Measurements from ENCODE around the gene PTPRA.
"Not testable (repeated sequence)": the region's sequence is repeated elsewhere in the genome, so short reads cannot be mapped to it uniquely, and the experiment has no call there.

PTPRA gene

DNA sequence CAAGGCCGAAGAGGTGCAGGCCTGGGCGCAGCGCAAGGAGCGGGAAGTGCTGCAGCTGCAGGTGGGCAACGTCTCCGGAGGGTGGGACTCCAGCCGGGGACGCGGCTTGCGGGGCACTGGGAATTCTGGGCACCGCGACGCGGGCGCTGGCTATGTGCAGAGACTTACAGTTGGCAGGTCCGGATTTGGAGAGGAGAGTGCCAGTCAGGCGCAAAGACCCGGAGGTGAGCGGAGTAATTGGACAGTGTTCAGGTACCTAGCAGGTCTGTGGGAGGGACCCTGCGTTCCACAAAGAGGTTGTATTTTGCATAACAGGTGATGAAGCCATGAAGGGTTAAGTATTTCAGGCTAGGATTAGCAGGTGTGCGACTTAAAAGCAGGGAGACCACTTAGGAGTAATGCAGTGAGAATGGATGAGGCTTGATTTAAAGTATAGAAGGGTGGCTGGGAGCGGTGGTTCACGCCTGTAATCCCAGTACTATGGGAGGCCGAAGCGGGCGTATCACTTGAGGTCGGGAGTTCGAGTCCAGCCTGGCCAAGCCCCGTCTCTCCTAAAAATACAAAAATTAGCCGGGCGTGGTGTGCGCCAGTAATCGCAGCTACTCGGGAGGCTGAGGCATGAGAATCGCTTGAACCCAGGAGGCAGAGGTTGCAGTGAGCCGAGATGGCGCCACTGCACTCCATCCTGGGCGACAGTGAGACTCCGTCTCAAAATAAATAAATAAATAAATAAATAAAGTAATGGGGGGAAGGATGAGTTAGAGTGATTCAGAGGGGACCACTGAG, 173.6 kb downstream of the PTPRA start:
- no peak for DNase-seq

DNA sequence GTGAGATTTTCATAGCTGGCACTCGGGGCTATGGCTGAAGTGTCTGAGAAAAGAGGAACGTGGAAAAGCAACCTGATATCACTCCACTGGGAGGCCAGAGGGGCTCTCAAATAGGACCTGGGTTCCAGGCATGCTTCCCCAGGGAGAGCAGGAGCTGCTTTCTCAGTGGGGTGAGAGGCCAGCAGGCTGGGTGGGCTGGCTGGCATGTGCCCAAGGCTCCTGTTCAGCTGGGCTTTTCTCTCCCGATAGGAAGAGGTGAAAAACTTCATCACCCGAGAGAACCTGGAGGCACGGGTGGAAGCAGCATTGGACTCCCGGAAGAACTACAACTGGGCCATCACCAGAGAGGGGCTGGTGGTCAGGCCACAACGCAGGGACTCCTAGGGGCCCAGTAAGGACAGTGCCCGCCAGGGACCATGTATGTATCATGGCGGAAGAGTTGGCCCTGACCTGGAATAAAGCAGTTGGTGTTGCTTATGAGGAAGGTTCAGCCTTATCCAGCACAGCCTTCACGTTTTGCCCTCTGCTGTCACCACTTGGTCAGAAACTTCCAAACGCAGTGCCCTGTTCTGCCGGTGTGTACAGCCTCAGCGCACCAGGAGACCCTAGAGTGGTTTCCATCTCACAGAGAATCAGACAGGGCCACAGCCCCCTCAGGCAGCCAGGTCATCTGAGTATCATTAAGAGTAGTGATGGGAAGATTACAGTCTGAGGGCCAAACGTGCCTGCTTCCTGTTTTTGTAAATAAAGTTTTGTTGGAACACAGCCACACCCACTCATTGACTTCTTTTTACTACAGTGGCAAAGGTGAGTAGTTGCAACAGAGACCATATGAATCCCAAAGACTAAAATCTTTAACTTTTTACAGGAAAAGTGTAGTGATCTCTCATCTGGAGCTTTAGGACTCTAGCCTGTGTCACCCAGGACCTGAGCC, 174.5 kb downstream of the PTPRA start:
- DNase-seq: no peak

DNA sequence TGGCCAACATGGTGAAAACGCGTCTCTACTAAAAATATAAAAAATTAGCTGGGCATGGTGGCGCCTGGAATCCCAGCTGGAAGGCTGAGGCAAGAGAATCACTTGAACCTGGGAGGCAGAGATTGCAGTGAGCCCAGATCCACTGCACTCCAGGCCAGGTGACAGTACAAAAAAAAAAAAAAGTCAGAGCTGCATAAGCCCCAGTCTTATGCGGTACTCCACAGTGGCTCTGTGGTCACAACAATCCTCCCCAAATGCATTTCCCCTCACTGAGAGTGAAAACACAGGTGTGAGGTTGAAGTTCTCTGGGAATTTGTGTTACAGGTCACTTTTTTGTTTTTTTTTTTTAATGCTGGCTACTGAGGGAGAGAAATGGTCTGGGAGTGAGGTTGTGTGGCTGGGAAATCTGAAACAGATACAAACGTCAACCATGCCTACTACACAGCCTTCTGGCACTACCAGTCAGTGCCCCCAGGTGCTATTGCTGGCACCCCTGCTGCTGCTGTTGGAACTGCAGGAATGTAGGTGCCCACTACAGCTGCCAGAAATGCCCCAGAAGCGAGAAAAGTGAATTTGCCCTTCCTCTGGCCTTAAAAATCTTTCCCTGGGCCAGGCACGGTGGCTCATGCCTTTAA, 178.2 kb downstream of the PTPRA start:
- DNase-seq: no peak

DNA sequence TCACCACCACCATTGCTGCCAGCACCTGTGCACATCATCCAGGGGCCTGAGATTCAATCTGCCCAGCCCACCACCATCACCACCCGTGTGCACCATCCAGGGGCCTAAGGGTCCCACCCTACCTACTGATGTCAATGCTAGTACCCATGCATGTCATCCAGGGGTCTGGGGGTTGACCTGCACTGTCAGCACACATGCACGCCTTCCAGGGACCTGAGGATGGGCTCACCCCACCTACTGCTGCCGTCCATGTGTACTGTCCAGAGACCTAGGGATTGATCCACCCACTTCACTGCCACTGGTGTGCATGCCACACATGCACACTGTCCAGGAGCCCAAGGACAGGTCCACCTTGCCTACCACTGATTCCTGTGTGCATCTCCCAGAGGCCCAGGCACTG, 186.2 kb downstream of the PTPRA start:
- no peak for DNase-seq

DNA sequence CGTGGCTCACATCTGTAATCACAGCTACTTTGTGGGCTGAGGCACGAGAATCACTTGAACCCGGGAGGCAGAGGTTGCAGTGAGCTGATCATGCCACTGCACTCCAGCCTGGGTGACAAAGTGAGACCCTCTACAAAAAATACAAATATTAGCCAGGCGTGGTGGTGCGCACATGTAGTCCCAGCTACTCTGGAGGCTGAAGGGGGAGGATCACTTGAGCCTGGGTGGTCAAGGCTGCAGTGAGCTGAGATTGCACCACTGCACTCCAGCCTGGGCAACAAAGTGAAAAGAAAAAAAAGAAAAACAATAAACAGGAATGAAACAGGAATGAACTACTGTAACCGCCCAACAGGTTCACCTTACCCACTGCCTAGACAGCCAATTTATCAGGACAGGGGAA, 190.8 kb downstream of the PTPRA start:
- not testable (repeated sequence) for DNase-seq

DNA sequence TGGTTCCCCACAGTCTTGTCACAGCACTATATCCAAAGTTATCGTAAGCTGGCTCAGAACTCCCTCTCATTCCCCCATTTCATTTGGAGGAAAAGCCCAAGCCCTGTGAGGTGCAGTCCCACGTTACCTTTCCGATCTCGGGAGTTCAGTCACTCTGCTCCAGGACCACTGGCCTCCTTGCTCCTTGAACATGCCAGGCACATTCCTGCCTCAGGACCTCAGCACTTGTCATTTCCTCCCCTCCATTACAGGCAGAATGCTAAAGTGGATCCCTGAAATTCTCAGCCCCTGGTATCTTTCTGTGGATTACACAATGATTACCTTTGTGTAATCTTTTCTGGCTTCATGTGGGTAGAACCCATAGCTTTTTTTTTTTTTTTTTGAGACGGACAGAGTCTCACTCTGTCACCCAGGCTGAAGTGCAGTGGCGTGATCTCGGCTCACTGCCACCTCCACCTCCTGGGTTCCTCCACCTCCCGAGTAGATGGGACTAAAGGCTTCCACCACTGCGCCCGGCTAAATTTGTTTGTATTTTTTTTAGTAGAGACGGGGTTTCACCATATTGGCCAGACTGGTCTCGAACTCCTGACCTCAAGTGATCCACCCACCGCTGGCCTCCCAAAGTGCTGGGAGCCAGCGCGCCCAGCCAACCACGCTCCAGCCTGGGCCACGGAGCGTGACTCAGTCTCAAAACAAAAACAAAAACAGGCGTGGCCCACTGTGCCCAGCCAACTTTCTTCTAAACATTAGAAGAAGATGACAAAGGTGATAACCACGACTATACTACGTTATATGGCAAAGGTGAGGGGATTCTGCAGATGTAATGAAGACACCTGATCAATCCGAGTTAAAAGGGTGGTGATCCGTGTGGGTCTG, 194.1 kb downstream of the PTPRA start:
- DNase-seq: no peak

DNA sequence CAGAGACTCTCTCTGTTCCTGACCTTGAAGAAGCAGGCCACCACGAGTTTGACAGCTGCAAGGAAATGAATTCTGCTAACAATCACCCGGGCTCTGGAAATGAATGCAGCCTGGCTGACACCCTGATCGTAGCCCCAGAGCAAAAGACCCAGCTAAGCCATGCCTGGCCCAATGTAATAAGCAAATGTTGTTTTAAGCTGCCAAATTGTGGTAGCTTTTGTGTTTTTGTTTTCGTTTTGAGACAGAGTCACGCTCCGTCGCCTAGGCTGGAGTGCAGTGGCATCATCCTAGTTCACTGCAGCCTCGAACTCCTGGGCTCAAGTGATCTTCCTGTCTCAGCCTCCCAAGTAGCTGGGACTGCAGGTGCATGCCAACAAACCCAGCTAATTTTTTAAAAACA, 194.8 kb downstream of the PTPRA start:
- no peak for DNase-seq

DNA sequence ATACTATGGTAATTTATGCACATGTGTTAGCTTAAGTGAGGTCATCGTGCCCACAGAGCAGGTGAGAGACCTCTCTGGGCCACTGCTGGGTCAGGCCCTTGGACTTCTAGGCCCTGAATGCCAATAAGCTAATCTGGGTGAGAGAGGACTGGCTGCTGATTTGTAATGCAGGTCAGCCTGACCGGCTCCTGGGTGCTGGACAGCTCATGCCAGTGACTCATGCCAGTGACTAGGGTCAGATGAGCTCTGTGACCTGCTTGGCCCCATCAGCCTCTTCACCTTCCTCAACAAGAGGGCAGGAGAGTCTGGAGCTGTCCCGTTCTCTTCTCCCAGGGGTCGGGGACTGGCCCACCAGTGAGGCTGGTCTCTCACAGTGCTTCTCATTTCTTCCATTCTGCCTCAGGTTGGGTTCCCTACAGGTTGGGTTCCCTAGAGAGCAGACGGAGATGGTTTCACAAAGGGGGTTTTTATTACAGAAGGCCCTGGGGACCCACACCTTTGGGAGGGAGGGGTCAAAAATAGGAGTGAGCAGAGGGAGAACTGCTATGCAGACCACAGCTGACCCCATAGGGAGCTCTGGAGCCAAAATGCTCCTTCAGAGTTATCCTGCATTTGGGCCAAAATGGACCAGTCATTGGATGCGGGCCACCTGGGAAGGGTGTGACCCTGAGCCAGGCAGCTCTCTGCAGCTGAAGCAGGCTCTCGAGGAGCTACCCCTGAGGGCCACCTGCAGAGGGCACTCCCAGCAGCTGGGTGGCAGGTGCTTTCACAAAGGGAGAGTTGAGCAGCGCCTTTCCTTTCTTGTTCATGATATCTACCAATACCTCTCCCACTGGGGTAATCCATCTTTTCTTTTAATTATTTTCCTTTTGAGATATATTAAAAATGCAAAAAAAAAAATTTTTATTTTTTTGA, 196.0 kb downstream of the PTPRA start:
- DNase-seq: no peak

DNA sequence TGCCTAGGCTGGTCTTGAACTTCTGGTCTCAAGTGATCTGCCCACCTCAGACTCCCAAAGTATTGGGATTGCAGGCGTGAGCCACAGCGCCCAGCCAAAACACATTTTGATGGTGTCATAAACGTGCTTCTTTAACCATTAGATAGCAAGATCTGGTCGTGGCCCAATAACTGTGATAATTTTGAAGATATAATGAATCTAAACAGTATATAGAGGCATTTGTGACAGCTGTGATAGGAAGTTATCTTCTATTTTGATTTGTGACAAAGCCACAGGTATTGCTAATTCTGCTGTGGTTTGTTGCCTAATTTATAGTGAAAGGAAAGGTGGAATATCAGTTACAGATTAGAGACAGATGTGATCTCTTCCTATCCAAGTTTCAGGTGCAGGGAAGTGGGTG, 197.4 kb downstream of the PTPRA start:
- no peak for DNase-seq

DNA sequence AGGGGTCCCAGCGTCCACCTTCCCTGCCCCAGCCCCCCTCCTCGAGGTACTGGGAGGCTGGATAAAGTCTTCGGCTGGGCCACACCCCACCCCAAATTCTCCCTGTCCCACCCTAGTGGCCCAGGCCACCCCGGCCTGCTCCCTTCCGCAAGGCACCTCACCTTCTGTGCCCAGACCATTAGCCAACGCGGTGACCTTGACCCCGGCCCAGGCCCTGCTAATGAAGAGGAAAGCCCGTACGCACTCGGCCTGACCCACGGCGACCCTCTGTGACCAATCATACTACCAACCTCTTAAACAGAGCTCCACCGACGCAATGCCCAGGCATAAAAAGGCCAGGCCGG, 198.0 kb downstream of the PTPRA start:
- DNase-seq: no peak

DNA sequence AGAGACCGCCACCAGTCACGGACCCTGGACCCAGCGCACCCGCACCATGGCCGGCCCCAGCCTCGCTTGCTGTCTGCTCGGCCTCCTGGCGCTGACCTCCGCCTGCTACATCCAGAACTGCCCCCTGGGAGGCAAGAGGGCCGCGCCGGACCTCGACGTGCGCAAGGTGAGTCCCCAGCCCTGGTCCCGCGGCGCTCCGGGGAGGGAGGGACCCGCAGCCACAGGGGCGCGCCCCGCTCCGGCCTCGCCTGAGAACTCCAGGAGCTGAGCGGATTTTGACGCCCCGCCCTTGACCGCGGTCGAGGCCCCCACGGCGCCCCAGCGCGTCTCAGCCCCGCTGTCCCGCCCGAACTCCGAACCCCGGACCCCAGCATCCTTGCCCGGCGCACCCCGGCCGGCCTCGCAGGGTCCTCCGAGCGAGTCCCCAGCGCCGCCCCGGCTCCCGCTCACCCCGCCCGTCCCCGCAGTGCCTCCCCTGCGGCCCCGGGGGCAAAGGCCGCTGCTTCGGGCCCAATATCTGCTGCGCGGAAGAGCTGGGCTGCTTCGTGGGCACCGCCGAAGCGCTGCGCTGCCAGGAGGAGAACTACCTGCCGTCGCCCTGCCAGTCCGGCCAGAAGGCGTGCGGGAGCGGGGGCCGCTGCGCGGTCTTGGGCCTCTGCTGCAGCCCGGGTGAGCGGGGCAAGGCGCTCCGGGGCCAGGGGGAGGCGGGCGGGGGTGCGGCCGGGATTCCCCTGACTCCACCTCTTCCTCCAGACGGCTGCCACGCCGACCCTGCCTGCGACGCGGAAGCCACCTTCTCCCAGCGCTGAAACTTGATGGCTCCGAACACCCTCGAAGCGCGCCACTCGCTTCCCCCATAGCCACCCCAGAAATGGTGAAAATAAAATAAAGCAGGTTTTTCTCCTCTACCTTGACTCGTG, 198.6 kb downstream of the PTPRA start, which contains the start of gene OXT:
OXT (plus strand) TSS at position 11 of the 920 bp plus-strand sequence; CDS start at position 47, 36 bp downstream.
- peak; percentile 65 for DNase-seq

DNA sequence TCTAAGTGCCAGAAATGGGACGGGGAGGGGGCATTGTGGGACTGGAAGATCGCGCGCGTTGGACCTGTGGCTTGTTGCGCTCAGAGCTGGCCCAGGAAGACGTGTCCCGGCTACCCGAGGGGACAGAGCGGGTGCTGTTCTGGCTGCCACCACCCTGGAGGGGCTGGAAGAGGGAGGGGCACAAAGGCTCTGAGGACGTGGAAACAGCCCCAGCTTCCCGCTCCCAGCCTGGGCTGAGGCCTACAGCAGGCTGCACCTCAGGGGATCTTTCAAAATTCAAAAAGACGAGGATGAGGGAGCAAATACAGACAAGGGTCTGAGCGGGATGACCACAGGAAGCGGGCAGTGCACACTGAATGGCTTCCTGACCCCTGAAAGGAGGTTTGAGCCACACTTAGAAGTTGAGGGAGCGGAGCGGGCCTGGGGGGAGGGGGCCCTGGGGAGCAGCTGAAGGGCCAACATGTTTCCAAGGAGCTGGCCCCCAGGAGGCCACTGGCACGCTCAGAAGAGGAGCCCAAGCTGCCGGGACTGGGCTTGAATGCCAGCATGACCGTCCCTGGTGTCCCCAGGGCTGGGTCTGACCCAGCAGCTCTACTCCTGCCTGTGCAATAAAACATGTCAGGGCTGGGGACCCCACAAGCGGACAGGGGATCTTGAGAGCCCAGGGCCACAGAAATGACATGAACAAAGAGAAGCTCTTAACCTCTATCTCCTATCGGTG, 199.4 kb downstream of the PTPRA start:
- DNase-seq: no peak

DNA sequence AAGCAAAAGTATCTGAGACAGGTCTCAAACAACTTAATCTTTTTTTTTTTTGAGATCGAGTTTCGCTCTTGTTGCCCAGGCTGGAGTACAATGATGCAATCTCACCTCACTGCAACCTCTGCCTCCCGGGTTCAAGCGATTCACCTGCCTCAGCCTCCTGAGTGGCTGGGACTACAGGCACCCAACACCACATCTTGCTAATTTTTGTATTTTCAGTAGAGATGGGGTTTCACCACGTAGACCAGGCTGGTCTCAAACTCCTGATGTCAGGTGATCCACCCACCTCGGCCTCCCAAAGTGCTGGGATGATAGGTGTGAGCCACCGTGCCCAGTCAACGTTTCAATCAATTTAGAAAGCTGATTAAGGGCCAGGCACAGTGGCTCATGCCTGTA, 200.0 kb downstream of the PTPRA start:
- DNase-seq: not testable (repeated sequence)

DNA sequence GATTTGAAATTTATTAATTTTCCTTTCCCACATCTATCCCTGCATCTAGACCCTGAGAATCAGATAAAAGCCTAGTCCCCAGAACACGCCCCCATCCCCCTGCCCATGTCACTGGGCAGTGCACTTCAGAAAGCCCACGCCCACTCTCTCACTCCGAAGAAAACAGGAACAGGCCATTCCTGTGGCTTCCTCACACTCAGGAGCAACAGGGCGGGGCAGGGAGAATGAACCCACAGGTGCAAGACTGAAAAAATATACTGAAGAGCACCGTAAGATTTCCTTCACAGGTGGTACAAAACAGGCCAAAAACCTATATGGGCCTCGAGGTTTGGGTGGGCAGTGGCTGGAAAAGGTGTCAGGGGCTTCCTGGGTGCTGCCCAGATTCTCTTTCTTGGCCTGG, 201.5 kb downstream of the PTPRA start:
- DNase-seq: no peak

DNA sequence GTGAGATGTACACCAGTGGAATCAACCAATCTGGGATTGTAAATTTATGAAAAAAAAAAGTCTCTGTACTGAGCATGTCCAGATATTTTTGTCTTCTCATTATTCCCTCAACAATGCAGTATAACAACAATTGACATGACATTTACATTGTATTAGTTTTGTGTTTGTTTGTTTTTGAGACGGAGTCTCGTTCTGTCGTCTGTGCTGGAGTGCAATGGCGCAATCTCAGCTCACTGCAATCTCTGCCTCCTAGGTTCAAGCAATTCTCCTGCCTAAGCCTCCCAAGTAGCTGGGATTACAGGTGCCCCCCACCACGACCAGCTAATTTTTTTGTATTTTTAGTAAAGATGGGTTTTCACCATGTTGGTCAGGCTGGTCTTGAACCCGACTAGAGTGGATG, 202.0 kb downstream of the PTPRA start:
- not testable (repeated sequence) for DNase-seq

DNA sequence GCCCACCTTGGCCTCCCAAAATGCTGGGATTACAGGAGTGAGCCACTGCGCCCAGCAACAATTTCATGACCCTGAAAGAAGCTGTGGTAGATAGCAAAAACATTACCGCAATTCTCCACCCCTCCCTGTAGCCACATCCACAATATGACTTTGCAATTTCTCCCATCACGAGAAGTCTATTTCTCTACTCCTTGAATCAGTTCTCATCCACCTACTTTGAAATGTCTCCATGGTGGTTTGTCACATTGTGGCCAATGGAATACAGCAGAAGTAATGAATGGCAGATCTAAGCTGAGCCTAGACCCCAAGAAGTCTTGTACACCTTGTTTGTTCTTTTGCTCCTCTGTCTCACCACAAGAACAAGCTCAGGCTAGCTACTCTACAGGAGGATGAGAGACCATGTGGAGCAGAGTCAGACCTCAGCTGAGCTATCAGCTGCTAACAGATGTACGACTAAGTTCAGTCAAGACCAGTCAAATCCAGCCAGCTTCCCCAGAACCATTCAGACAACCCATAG, 204.4 kb downstream of the PTPRA start:
- no peak for DNase-seq

DNA sequence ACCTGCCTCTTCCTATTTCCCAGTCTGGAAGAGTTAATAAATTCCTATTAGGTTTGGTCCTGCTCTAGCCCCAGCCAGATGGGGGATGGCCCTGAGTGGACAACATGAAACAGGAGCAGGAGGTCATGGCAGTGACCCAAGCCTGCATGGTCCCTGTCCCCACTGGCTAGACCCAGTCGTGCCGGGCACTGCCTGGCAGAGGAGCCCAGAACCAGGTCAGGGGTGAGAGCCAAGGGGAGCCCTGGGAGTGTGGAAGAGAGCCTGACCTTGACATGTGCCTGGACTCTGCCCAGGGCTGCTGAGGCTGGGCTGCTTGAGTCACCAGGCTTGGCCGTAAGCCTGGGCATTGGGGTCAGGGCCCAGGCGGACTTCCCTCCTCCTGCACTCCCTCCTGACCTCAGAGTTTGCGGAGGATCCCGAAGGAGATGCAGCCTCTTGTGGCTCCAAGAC, 207.7 kb downstream of the PTPRA start:
- no peak for DNase-seq

DNA sequence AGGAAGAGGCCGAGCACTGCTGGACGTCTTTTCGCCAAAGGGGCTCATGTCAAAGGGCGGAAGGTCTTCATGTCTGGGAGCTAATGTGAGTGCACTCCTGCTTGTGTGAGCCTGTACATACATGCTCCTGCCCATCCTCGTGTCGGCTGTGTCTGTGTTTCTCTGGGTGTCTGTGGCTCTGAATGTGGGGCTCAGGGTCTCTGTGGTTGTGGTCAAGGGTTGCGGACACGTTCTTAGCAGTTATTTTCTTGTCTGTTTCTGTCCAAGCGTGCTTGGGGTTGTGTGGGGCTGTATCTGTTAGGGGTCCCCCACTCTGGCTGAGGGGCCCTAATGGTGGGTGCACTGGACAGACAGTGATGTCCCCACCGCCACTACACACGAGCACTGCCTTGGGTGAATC, 208.4 kb downstream of the PTPRA start:
- DNase-seq: no peak

DNA sequence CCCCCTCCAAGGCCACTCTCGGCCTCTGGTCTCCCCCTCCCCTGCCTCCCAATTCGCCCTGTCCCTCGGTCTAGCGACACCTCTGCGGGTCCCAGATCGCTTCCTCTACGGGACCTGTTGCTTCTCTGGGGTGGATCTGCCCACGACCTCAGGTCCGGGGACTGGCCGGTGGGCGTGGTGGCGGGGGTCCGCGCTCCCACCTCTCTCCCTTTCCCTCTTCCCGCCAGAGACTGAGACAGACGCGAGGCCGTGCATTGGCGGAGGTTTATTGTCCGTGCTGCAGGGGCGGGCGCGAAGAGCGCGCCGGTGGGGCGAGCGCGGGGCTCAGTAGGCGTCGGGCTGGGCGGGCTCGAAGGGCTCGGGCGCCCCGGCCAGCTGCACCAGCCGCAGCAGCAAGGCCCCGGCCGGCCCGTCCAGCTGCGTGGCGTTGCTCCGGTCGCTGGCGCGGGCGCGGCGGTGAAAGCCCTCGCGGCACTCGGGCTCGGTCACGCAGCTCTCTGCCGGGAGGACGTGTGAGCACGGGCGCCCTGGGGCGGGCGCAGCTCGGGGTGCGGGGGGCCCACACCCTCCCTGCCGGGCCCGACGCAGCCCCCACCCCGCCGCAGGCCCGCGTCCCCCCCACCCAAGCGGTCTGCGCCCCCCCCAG, 209.1 kb downstream of the PTPRA start:
- no peak for DNase-seq
